OCI-M2 (cell line): Measurements from ENCODE around the gene FAM118A.
"Not testable (repeated sequence)": the region's sequence is repeated elsewhere in the genome, so short reads cannot be mapped to it uniquely, and the experiment has no call there.

ENCODE experiments used
- DNase-seq: peaks from one replicate; lab custom pipeline; 2025; ENCODE audit not compliant: unreplicated experiment; lab: John Stamatoyannopoulos, UW

Gene FAM118A

DNA sequence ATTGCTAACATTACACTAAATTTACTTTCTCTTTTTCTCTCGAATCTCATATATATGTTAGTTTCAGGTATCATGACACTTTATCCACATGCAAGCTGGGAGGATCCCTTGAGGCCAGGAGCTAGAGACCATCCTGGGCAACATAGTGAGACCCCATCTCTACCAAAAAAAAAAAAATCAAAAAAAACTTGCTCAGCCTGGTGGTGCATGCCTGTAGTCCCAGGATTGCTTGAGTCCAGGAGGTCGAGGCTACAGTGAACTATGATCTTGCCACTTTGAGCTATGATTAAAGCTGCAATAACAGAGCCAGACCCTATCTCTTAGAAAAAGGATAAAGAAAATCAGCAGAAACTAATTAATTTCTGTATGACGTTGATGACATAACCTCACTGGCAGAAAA is 28.7 kb upstream of the FAM118A start:
- DNase-seq, result no peak

DNA sequence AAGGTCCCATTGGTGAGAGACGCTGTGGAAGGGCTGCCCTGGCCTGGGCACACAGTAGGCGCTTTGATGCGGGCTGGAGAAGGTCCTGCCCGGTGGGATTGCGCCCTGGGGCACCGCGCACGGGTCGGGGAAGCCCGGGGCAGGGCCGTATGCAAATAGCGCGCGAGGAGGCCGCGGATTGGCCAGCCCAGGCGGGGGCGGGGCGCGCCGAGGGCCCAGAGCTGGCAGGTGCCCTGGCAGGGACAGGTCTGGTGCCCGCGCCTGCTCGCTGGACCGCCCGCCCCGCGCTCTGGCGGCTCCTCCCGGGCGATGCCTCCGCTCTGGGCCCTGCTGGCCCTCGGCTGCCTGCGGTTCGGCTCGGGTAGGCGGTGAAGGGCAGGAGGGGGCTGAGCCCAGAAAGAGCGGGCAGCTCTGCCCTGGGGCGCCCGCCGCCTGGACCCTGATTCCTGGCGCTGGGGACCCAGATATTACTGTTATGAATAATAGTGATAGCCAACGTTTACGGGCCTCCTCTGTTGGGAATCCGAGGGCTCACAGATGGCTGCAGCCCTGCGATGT is 24.9 kb upstream of the FAM118A start, which contains the start of gene UPK3A:
UPK3A (plus strand) TSS at position 245 of the 558 bp plus-strand sequence; CDS start at position 310, 65 bp downstream.
- no peak for DNase-seq

DNA sequence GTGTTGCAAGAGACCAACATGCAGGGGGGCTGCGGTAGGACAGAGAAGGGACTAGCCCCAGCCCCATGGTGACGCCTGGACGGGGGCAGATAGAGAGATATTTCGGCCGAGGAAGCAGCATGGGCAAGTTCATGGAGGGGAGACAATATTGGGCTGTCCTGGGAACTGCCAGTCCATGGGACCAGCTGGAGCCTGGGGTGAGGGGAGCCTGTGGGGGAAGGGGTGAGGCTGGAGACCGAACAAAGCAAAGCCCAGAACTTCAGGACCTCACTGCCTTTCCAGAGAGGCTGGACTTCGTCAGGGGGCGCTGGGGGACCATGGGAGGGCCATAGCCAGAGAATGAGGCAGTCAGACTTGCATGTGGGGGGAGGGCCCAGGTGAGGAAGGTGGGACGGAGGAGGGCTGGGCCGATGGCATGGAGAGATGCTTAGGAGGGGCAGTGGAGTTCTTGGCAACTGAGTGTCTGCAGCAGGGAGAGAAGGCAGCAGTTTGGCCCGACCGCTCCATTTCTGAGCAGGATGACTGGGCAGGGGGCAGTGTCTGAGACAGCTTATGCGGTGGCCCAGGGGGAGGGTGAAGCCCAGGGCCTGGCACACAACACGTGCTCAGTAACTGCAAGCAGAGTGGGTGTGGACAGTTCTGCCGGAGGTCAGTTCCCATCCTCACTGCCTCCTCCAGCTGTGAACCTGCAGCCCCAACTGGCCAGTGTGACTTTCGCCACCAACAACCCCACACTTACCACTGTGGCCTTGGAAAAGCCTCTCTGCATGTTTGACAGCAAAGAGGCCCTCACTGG is 24.3 kb upstream of the FAM118A start:
- DNase-seq, result no peak

DNA sequence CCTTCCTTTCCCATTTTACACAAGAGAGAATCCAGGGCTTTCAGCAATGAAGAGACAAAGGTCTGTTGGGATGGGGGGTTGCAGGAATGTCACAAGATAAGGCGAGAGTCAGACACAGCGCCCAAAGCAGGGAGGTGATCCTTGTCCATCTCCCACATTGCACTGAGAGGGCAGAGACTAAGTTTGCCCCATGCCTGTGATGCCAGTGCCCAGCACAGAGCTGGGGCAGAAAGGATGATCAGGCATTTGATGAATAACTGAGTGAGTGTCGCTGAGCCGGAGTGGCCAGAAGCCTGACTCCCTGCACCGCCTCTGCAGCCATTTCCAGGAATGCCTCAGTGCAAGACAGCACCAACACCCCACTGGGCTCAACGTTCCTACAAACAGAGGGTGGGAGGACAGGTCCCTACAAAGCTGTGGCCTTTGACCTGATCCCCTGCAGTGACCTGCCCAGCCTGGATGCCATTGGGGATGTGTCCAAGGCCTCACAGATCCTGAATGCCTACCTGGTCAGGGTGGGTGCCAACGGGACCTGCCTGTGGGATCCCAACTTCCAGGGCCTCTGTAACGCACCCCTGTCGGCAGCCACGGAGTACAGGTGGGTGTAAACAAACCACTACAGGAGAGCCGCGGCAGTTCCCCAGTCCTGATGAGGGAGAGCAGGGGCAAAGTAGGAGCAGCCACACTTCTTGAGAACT is 22.7 kb upstream of the FAM118A start:
- DNase-seq, result no peak

DNA sequence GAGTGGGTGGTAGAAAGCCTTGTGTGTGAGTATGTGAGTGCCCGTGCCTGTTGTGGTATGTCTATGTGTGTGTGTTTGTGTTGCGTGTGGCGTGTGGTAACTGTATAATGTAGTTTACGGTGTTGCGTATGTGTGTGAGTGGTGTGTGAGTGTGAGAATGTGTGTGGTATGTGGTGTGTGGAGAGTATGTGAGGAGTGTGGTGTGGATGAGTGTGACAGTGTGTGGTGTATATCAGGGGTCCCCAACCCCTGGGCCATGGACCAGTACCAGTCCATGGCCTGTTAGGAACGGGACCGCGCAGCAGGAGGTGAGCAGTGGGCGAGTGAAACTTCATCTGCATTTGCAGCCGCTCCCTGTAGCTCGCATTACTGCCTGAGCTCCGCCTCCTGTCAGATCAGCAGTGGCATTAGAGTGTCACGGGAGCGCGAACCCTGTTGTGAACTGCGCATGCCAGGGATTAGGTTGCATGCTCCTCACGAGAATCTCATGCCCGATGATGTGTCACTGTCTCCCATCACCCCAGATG is 19.3 kb upstream of the FAM118A start:
- DNase-seq, result no peak

DNA sequence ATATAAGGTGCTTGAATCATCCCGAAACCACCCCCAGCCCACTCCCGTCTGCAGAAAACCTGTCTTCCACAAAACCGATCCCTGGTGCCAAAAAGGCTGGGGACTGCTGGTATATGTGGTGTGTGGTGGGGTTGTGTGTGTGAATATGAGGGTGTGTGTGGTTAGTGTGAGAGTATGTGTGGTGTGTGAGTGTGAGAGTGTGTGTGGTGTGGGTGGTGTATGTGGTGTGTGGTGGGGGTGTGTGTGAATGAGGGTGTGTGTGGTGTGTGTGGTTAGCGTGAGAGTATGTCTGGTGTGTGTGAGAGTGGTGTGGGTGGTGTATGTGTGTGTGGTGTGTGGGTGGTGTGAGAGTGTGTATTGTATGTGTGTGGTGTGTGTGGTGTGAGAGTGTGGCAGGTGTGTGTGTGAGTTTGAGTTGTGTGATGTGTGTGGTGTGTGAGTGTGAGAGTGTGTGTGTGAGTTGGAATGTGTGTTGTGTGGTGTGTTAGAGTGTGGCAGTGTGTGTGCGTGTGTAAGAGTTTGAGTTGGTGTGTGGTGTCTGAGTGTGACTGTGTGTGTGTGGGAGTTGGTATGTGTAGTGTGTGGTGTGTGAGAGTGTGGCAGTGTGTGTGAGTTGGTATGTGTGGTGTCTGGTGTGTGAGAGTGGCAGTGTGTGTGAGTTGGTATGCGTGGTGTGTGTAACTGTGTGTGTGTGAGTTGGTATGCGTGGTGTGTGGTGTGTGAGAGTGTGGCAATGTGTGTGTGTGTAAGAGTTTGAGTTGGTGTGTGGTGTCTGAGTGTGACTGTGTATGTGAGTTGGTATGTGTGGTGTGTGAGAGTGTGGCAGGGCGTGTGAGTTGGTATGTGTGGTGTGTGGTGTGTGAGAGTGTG is 18.4 kb upstream of the FAM118A start:
- DNase-seq, result no peak

DNA sequence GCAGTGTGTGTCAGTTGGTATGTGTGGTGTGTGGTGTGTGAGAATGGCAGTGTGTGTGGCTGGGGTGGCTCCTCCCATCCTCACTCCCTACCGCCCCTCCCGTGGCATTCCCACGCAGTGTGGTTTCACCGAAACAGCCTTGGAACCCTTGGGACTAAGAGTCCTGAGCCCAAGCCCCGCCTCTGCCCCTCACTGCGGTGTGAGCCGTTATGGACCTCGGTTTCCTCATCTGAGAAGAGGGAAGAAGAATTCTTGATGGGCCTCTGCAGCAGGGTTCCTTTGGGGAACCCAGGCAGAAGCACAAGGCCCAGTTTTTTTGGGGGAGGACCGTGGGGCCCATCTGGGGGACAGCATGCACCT is 17.8 kb upstream of the FAM118A start:
- DNase-seq, result no peak

DNA sequence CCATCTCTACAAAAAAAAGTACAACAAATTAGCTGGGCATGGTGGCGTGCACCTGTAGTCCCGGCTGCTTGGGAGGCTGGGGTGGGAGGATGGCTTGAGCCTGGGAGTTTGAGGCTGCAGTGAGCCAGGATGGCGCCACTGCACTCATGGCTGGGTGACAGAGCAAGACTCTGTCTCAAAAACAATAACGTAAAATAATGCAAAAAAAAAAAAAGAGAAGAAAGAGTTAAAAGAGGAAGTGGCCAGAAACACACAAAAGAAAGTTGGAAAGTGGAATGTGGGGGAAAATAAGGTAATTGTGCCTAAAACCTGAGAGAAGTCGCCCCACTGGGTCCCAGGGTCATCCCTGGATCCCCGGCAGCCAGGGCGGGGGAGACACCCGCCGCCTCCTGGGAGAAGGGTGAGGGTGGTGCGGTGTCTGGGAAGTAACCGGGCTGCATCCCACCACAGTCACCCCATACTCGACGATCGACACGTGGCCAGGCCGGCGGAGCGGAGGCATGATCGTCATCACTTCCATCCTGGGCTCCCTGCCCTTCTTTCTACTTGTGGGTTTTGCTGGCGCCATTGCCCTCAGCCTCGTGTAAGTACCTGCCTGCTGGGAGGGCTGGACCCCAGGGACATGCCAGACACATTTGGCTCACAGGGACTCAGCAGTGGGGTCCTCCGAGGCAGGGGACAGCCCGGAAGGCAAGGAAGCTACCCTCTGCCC is 16.8 kb upstream of the FAM118A start:
- no peak for DNase-seq

DNA sequence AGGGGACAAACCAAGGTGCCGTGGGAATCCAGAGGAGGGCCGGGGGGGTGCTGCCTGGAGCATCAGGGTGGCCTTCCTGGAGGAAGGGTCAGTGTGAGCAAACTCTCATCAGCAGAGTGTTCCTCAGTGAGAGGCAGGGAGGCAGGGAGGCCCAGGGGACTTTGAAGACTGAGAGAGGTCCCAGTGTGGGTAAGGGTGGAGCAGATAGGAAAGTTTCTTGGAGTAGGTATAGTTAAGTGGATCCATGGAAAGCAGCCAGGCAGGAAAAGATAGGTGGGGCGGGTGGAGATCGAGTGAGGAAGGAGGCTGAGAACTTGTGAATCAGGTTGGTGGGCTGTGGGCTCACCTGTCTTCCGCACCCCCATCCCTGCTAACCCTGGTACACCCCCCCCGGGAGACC is 15.7 kb upstream of the FAM118A start:
- DNase-seq, result no peak

DNA sequence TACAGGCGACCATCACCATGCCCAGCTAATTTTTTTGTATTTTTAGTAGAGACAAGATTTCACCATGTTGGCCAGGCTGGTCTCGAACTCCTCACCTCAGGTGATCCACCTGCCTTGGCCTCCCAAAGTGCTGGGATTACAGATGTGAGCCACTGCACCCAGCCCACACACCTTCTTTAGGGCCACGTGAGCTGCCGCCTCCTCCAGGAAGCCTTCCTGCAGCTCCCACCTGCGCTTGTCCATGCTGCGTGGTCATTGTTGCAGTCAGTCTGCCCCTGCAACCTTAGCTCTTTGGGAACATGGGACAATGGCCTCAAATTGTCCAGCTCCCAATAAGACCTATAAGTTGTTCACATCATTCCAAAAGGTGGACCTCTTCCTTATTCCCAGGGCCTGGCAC is 14.7 kb upstream of the FAM118A start:
- not testable (repeated sequence) for DNase-seq

DNA sequence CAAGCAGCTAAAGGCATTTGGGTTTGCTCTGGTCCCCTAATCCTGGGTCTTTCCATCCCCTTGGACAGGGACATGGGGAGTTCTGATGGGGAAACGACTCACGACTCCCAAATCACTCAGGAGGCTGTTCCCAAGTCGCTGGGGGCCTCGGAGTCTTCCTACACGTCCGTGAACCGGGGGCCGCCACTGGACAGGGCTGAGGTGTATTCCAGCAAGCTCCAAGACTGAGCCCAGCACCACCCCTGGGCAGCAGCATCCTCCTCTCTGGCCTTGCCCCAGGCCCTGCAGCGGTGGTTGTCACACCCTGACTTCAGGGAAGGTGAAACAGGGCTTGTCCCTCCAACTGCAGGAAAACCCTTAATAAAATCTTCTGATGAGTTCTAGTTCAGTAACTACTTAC is 14.2 kb upstream of the FAM118A start:
- DNase-seq, result no peak

DNA sequence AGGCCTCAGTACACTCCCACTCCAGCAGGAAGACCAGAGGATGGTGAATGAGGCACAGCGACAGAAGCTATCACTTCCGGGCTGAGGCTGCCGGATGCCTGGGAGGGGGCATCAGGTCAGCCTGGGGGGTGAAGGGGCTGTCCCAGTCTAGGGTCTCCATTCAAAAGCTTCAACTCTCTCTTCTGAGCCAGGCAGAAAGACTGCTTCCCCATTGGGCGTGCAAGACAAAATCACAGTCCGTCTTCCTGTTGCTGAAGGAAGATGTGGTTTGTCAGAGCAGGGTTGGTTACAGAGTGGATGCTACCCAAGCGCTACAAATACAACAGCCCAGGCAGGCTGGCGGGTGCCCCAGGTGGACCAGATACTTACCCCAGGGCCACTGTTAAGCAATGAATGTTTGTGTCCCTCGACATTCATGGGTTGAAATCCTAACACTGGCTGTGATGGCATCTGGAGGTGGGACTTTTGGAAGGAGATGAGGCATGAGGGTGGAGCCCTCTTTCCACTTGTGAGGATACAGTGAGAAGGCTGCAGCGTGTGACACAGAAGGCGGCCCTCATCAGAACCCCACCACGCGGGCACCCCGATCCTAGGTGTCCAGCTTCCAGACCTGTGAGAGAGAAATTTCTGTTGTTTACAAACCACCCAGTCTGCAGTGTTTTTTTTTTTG is 13.0 kb upstream of the FAM118A start:
- DNase-seq, result no peak

DNA sequence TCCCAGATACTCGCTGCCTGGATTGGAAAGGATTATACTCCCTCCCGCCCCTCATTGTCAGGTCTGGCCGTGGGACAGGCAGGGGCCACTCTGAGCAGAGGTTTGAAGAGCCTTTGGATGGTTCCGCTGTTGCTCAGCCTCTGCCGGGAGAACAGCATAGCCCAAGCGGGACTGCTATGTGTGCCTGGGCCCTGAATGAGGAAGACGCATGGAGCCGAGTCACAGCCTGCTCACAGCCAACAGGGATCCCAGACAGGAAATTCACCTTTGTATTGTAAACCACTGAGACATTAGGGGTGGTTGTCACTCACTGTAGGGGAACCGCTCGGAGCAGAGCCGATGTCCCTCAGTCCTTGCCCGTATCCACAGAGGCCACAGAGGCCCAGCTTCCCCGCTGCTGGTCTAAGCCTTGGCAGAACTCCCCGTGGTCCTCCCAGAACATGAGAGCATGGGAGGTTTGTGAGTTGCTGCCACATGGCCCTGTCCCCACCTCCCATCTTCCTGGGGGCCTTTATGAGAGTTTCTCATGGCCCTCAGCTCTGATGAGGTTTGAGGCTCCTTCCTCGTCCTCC is 10.7 kb upstream of the FAM118A start:
- no peak for DNase-seq

DNA sequence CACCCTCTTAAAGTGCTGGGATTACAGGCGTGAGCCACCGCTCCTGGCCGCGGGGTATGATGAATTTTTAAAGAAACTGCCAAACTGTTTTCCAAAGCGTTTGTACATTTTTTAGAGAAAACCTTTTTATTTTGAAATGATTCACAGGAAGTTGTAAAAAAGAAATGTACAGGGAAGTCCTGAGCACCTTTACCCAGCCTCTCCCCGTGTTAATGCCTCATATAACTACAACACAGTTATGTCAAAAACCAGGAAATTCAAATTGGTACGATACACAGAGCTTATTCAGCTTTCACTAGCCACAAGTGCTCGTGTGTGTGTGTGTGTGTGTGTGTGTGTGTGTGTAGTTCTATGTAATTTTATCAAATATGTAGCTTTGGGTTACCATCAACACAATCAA is 7.0 kb upstream of the FAM118A start:
- no peak for DNase-seq

DNA sequence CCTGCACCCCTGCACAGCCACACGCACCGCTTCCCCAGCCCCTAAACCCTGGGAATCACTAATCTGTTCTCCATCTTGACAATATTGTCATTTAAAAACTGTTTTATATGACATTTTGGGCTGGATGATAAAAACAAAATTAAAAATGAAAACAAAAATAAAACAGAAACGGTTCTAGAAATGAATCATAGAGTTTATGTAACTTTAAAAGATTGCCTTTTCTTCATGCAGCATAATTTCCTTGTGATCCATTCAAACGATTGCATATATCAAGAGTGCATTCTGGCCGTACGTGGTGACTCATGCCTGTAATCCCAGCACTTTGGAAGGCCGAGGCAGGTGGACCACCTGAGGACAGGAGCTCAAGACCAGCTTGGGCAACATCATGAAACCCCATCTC is 6.6 kb upstream of the FAM118A start:
- no peak for DNase-seq

DNA sequence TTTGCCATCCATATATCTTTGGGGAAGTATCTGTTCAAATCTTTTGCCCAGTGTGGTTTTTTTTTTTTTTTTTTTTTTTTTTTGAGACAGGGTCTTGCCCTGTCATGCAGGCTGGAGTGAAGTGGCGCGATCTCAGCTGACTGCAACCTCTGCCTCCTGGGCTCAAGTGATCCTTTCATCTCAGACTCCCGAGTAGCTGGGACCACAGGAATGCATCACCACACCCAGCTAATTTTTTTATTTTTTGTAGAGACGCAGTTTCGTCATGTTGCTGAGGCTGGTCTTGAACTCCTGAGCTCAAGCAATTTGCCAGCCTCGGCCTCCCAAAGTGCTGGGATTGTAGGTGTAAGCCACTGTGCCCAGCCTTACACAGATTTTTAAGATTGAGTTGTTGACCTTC is 4.8 kb upstream of the FAM118A start:
- no peak for DNase-seq

DNA sequence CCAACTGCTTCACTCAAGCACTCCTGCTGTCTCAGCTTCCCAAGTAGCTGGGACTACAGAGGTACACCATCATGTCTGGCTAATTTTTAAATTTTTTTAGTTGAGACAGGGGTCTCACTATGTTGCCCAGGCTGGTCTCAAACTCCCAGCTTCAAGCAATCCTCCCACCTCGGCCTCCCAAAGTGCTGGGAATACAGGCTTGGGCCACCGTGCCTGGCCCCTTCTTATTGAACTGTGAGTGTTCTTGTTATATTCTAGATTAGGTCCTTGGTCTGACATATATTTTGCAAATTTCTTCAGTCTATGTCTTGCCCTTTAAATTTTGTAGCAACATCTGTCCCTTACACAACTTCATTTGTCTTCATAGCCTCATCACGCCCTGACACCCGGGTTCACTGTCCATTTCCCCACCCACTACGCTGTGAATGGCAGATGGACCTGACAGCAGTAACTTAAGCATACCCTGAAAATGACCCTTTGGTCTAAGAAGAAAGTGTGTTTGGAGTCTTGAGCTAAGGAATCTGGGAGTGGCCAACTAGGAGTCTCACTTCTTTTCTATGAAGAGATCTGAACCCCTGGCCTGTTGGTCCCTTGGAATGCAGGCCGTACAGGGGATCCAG is 4.2 kb upstream of the FAM118A start:
- no peak for DNase-seq

DNA sequence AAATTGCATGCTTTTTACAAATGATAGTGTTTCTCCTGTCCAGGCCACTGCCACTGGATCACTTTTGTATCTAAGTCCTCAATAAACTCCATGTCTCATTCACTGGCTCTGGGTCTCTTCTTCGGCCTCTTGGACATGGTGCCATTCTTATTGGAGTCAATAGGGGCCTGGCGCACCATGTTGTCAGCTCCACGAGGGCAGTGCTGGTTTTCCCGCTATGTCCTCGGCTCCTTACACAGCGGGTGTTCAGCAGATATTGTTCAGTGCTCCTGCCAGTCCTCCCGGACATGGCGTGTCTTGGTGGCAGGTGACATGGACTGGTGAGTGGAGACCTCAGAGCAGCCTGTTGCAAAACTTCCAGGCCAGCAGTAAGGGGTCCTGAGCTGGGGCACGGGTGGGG is 3.6 kb upstream of the FAM118A start:
- no peak for DNase-seq

DNA sequence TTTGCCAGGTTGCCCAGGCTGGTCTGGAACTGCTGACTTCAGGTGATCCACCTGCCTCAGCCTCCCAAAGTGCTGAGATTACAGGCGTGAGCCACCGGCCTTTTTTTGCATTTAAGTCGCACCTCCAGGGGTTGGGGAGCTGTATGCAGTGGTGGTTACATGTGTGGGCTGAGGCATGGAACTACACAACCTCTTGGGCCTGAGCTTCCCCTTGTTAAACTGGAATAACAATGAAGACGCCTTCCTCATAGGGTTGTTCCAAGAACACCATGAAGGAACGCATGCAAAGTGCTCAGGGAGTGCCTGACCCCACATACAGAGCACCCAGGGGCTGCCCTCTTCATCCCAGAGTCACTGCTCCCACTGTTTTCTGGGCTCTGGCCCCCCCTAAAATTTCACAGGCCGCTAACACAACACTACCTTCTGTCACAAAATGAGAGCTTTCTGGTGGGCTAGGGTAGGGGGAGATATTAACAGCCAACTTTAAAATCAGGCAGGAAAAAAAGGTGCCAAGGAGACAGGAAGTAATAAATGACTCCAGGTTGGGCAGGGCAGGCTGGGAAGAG is 1.3 kb upstream of the FAM118A start:
- DNase-seq, result no peak
